Hepatic stellate cell (primary cell): ENCODE results near the gene EI24.
"Not testable (repeated sequence)": the region's sequence is repeated elsewhere in the genome, so short reads cannot be mapped to it uniquely, and the experiment has no call there.

Source experiments
- DNase-seq: peaks from one replicate; pipeline ENCODE4 v3.0.0; 2011; ENCODE audit warnings: low spot score

EI24 gene

DNA sequence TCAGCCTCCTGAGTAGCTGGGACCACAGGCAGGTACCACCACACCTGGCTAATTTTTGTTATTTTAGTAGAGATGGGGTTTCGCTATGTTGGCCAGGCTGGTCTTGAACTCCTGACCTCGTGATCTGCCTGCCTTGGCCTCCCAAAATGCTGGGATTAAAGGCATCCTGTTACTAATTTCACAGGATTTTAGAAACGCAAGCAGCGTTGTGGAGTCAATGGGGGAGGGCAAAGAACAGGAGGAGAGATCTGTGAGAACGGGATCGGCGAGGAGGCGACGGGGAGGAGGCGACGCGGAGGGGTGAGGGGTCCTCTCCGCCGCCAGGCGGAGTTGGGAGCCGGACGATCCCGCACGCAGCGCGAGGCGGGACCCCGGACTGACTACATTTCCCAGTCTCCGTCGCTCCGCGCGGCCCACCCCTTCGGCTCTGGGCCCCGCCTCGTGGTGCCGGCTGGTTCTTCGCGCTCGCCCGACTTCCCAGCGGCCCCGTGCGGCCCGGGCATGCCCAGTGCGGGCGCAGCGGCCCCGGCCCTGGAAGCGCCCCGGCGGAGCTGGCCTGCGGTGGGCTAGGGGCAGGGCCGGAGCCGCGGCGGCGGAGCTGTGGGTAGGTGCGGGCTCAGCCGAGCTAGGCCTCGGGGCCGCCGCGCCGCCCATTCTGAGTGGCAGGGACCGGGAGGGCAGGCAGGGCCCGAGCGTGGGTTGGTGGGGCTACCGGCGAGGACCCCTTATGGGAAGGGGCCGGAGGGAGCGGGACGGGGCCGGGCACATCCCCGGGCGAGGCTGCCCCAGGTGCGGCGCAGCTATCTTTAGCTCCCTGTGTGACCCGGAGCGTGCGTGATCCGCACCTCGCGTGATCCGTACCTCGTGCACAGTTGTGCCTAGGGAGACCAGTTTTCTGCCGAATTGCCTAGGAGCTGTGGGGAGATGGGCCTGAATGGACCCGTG, at the start of gene EI24:
TSS of gene EI24 (plus strand) at position 508 of the 945 bp plus-strand sequence. CDS start 3,051 bp downstream, outside the sequence.
- peak; percentile 84 for DNase-seq

DNA sequence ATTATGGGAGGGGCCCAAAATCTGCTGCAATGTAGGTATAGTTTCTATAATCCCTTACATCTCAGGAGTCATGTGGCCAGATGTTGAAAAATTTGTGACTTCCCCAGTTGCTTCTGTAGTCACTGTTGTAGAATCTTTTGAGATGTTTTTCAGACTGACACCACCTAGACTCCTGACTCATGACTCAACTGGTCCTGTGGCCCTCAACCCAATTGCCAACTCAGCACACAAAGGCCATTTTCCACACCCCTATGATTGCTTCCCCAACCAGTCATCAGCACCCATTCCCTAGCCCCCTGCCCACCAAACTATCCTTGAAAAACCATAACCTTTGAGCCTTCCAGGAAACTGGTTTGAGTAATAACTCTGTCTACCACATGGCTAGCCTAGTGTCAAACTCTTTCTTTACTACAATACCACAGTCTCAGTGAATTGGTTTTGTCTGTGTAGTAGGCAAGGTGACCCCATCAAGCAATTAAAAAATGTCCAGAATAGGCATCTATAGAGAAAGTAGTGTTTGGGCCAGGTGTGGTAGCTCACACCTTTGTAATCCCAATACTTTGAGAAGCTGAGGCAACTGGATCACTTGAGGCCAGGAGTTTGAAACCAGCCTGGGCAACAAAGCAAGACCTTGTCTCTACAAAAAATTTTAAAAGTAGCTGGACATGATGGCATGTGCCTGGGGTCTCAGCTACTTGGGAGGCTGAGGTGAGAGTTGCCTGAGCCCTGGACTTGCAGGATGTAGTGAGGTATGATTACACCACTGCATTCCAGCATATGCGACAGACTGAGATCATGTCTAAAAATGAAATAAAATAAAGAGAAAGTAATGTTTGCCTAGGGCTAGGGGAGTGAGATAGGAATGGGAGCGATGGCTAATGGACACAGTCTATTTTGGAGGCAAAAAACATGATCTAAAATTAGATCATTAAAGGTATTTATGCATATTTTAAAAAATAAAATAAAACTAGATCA, 49.1 kb upstream of the EI24 start:
- DNase-seq = no peak

DNA sequence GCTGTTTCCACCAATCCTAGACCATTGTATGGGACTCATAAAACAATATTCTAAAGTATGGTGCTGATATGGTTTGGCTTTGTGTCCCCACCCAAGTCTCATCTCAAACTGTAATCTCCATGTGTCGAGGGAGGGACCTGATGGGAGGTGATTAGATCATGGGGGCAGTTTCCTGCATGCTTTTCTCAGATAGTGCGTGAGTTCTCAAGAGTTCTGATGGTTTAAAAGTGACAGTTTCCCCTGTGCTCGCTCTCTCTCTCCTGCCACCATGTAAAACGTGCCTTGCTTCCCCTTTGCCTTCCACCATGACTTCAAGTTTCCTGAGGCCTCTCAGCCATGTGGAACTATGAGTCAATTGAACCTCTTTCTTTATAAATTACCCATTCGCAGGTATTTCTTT, 44.0 kb upstream of the EI24 start:
- DNase-seq = no peak

DNA sequence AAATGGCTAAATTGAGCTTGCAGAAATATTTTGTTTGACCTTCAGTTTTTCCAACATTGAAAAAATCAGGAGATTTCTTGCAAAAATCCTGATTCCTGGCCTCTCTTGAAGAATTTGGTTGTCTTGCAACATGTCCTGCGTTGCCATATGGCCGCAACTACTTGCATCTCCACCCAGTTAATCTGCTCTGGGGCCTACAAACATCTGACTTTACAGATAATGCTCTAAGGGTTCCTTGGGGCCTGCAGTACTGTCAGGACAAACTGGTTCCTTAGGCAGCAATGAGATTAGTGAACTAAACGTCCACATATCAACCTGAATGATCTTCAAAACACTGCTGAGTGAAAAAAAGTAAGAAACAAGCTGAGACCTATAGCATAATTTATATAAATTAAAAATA, 36.6 kb upstream of the EI24 start:
- no peak for DNase-seq

DNA sequence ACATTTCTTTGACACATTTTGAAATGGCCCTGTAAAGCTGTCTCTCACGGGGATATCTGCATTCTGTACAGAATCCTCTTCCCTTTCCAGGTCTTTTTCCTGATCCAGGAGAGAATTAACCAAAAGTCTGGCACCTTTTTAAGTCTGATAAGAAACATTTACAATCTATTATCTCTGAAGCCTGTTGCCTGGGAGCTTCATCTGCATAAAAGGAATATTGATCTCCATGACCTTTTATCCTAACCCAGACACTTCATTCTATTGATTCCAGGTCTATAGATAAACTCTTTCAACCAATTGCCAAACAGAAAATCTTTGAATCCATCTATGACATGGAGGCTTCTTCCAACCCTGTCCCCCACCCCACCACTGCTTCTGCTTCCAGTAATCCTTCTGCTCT, 33.7 kb upstream of the EI24 start:
- no peak for DNase-seq

DNA sequence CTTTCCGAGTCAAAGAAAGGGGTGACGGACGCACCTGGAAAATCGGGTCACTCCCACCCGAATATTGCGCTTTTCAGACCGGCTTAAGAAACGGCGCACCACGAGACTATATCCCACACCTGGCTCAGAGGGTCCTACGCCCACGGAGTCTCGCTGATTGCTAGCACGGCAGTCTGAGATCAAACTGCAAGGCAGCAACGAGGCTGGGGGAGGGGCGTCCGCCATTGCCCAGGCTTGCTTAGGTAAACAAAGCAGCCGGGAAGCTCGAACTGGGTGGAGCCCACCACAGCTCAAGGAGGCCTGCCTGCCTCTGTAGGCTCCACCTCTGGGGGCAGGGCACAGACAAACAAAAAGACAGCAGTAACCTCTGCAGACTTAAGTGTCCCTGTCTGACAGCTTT, 32.4 kb upstream of the EI24 start:
- not testable (repeated sequence) for DNase-seq

DNA sequence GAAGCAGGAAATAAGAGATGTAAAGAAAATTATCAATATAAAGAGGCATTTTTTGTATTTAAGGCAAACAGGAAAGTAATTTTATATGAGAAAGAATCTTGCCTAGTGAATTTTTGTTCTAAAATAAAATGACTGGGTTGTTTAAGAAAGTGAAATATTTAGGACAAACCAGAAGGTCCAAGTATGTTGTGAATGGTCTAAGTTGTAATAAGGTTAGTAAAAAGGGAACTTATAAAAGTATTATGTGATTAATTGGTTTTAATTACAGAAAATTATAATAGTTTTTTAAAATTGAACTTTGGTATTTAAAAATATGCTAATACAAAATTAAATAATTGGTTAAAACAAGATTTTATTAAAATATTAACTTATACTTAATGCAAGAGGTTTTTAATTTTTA, 26.6 kb upstream of the EI24 start:
- DNase-seq = no peak

DNA sequence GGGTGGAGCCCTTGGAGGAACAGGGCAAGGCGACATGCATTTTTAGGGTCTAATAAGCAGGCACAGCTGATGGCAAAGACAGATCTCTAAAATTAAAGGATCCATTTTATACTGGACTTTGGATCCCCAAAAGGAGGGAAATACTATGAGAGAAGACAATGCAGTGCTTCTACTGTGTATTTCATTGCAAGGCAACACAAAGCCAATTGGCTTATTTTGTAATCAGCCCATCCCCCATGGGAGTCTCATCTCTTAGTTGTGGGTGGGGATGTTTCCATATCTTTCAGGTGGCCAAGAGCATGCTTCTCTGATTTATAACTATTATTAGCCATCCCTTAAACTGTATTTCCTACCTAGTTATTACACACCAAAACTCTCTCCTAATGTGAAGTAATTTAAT, 18.5 kb upstream of the EI24 start:
- no peak for DNase-seq

DNA sequence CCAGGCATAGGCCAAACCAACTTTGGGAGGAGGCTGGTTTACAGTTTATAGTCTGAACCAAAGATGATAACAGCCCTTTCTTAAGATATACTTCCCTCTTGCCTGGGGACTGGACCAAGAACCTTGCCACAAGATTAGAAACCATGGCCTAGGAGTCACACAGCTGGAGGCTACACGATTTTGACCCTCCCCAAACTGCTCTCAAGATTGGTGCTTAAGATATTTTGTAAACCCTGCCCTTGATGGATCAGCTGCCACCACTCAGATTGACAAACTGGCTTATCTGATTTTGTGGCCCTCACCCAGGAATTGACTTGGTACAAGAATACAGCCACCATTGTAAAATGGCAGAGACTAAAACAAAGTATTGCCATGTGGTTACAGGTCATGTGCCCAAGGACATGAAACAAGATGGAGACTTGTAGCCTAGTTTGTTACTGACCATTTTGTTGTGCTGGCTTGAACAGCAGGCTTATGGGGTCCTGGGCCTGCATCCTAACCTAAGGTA, 17.4 kb upstream of the EI24 start:
- DNase-seq = no peak

DNA sequence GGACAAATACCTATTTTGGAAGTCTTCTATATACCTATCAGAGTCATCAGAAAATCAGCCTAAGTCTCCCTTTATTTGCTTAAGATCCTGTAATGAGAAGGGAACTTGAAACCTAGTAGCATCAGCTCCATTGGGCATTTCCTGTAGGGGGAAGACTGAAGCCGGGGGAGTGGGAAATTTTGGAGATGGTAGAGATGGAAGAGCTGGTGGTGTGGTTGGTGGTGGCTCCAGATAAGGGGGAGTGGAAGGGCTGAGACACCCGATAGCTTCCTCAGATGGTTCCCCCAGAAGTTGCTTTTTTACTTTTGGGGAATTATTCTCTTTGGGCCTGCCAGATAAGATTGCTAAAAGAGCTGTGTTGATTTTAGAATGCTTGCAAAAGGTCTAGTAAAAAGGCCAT, 16.4 kb upstream of the EI24 start:
- DNase-seq = no peak

DNA sequence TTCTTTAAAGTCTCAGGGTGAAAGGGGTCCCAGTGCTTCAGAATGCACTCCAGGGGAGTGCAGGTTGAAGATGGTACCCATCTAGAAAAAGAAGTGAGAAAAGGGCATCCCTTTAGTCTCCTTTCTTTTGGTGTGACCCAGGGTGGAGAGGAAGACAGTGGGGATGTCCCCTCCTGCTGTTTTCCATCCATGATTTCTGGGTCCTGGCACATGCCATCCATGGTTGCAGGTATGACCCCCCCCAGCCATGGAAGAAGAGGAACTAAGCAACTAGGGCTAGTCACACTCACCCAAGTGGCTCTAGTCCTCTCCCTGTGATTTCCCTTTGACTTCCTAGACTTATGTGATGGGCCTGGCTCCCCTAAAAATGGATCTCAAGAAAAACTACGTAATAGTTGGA, 15.9 kb upstream of the EI24 start:
- DNase-seq = no peak

DNA sequence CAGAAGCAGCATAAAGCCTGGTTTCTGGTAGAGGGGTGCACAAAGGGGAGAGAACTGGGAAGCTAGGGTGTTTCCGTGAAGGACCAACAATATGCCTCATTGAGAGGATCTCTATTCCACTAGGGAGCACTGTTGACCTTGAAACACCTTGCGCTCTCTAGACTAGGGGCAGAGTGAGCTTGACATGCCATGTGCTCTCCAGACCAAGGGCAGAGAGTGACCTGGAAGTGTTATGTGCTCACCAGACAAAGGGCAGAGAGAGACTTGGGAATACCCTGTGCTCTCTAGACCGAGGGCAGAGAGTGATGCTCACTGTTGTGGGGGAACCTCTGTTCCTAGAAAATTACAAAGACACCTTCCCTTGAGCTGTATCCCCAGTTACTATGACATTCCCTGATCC, 15.2 kb upstream of the EI24 start:
- DNase-seq = no peak

DNA sequence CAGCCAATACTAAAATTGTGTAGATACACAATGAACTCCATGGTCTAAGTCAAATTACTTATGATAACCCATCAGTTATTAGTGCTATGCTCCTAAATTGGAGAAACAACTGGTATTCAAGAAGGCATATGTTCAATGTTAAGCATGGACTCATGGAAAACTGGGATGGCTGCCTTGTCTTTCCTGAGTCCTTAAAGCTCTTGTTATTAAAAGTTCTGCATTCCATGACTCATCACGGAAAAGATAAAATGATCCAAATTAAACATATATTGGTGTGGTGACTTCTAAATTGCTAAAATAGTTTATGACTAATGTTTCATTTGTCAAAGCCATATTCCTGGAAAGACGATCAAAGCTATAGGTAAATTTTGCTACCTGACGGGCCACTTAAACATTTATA, 9.4 kb upstream of the EI24 start:
- no peak for DNase-seq

DNA sequence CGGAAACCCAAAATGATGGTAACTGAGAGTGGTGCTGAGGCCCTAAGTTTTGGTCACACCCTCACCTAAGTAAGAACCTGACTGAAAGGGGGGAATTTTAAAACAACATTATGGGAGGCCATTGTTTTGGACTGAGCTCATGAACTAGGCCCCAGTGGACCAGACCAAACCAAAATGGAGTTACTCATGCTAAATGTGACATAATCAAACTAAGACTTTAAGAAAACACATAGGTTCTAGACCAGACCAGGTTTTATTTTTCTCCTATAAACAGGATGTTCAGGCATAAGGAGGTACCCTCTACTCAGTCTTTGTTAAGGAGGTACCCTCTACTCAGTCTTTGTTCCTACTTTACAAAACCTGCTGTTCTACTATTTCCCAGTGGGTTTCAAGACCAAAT, 7.4 kb upstream of the EI24 start:
- DNase-seq = no peak

DNA sequence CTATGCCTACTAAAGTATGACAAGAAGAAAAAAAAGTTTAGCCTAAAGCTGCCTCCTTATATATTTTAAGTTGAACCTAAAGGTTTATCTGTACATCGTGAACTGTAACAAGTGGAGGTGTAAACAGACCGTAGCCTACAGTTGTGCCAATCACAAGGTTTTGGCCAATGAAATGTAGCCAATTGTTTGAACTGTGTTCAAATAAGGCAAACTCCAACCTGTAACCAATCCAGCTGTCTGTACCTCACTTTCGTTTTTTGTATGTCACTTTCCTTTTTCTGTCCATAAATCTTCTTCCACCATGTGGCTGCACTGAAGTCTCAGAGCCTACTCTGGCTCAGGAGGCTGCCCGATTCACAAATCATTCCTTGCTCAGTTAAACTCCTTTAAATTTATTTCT, 6.8 kb upstream of the EI24 start:
- no peak for DNase-seq

DNA sequence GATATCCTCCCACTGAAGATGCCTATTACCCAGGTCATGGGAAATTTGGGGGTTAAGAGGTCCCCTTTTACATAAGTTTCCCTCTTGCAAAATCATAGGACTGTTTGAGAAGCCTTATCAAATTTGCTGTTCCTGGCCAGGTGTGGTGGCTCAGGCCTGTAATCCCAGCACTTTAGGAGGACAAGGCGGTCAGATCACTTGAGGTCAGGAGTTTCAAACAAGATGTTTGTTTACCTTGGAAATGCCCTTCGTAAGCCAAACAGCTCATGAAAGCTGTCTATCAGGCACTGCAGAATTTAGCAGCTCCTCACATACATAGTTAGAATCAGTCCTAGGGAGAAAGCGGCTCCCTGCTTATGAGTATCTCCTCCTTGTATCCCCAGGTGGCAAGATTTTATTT, 4.9 kb upstream of the EI24 start:
- no peak for DNase-seq

DNA sequence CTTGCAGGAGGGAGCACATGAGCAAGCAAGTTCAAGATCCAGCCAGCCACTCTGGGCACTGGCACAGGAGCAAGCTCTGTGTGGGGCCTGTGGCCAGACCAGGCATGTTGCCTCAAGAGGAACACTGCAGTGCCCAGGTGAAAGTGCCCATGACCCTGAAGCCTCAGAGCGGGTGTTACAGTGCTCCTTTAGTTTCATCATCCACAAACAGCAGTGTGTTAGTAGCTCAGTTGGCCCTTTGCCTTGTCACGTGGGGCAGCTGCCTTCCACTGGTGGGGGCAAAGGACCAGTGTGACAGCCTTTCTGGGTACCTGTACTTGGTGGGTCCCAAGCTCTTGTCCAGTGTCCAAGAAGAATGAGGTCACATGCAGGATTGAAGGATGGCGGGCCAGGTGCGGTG, 3.0 kb upstream of the EI24 start:
- DNase-seq = no peak

DNA sequence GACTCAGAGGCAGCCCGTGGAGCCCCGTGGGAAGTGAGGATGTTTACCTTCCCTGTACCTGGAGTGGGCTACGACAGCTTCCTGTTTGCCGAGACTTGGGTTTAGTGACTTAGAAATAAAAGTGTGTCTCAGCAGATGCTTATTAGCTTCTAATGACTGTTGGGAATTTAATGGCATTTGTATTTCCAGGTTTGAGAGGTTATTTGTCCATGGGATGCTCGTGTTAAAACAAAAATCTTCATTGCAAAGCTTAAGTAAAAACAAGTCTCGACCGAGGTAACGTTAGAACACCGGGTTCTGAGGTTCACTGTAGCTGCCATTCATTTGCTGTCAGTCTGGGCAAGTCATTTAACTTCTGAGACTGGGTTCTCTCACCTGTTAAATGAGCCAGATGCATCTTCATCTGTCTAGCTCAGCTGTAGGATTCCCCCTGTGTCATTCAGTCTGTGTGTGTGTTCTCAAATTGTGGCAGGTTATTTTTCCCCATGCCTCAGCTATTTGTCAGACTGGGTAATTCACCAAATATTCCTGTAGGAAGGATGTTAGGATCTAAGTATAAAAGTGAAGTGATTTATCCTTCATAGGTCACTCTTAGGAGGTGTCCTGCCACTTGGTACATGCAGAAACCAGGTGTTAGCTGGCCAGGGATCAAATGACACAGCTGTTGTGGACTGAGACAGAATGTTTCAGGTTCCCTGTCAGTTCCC, 791 bp downstream of the EI24 start:
- no peak for DNase-seq

DNA sequence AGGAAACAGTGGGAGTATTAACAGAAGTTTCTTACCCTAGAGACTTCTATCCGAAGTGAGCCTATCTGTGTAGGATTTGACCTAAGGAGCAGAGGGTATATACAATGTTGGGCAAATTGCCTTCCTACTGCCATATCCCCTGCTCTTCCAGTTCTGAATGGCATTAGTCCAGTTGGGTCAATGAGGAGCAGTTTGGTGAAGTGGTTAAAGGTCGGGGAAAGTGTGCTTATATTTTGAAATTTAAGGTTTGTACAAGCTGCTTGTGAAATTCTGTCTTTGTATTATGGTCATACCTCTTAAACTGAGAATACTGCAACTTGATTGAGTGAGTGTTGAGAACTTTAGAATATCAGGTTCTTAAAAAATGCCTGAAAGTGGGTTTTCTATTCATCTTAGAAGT, 1.7 kb downstream of the EI24 start:
- no peak for DNase-seq

DNA sequence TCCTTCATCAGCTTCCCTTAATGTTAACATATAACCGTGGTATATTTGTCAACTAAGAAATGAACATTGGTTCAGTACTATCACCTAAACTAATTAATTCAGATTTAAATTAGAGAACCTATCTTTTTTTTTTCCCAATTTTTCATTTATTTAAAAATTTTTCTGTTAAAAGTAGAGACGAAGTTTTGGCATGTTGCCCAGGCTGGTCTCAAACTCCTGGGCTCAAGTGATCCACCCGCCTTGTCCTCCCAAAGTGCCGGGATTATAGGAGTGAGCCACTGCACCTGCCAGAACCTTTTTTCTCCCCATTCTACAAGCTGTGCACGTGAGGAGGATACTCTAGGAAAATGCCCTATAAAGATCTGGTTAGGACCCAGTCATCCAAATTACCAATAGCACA, 3.6 kb downstream of the EI24 start:
- no peak for DNase-seq

DNA sequence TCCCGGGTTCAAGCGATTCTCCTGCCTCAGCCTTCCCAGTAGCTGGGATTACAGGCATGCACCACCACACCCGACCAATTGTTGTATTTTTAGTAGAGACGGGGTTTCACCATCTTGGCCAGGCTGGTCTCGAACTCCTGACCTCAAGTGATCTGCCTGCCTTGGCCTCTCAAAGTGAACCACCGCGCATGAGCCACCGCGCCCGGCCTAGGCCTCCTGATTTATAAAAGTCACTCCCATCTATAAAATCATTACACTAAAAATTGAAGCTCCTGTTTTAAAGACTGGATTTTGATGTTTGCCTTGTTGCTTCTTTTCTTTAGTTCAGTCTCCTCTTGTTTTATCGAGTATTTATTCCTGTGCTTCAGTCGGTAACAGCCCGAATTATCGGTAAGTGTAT, 7.9 kb downstream of the EI24 start:
- not testable (repeated sequence) for DNase-seq

DNA sequence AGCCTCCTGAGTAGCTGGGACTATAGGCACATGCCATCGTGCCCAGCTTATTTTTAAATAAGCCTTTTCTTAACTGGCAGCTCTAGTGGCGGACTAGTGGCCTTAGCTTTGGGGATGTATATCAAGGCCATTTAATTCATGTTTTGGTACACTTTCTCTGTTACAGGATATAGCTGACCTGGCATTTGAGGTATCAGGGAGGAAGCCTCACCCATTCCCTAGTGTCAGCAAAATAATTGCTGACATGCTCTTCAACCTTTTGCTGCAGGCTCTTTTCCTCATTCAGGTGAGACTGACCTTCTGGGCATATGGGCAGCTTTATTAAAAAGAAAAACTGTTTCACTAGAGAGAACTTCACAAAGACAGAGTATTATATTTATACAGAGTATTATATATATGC, 9.5 kb downstream of the EI24 start:
- no peak for DNase-seq
